ENCODE data around the gene NOL4L.

Gene NOL4L

GRCh38 chr20:32521780-32522525 is 63.2 kb downstream of the NOL4L start:
- peak; percentile 76 for DNase-seq

- DNase-seq = no peak
These were observed 64.3 kb downstream of the NOL4L start for GRCh38 chr20:32520927-32521203.

GRCh38 chr20:32519381-32519730 is 65.8 kb downstream of the NOL4L start:
- no peak for DNase-seq

GRCh38 chr20:32518593-32519380 is 66.3 kb downstream of the NOL4L start:
- no peak for DNase-seq

DNA sequence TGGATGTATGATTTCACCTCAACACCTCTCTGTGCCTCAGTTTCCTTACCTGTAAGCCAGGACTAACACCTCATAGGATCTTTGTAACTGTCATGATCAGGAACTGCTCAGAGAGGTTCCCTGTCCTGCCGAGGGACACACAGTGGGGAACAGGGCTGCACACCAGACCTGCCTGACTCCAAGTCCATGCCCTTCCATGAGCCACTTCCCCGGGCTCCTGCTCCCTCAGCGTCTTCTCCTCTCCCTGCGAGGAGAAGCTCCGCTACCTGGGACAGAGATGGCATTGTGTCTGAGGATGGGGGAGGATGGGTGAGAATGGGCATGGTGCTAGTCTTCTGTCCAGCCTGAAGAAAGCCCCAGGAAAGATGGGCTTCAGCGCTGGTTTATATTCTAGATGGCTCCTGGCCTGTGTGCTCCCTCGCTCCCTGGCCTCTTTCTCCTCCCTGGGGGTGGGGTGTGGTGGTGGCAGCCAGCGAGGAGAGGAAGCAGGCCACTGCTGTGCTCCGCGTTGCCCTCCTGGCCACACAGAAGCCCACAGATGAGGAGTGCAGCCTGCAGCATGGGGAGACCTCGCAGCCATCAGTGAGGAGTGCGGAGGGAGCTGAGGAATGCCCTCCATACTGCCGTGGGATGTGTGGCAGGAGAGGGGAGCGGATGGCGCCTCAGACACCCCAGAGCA is 67.1 kb downstream of the NOL4L start:
- no peak for DNase-seq

GRCh38 chr20:32517518-32517873 is 67.6 kb downstream of the NOL4L start:
- DNase-seq = no peak

- DNase-seq = no peak
These were observed 68.3 kb downstream of the NOL4L start for GRCh38 chr20:32516583-32517517.

- DNase-seq = no peak
These were observed 69.5 kb downstream of the NOL4L start for GRCh38 chr20:32515631-32516101.

GRCh38 chr20:32514760-32515159 is 70.4 kb downstream of the NOL4L start:
- DNase-seq = no peak

DNA sequence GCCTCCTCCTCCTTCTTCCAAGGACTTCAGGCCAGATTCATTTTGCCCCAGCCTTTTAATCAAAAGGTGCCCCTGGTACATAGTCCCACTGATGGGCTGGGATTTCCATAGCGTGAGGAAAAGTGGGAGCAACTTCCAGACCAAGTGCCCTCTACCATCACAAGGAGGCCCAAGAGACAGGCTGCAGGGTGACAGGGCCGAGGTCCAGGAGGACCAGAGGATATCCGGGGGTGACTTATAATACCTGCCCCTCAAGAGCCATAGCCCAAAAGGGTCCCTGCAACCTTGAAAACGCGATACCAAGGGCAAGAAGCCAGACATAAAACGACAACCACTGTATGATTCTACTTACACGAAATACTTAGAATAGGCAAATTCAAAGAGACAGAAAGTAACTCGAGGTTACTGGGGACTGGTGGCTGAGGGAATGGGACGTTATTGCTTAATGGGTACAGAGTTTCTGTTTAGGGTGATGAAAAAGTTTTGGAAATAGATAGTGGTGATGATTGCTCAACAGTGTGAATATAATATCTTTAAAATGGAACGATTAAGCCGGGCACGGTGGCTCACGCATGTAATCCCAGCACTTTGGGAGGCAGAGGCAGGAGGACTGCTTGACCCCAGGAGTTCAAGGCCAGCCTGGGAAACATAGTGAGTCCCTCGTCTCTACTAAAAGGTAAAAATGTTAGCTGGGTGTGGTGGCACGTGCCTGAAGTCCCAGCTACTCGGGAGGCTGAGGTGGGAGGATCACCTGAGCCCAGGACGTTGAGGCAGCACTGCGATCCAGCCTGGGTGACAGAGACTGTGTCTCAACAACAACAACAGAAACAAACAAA is 71.9 kb downstream of the NOL4L start:
- DNase-seq = no peak

DNA sequence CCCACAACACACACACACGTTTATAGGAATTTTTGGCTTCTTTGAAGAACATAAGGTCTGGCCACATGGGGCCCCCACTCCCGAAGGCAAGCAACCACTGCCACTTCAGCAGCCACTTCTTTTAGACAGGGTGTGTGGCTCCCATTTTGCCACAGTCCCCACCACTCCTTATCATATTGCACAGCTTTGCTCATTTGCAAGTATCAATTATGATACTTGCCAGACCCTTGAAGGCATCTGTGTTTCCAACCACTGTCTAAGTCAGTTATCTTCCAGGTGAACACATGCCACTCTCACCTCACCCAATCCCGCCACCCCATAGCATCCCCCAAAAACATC is 73.1 kb downstream of the NOL4L start:
- no peak for DNase-seq

DNA sequence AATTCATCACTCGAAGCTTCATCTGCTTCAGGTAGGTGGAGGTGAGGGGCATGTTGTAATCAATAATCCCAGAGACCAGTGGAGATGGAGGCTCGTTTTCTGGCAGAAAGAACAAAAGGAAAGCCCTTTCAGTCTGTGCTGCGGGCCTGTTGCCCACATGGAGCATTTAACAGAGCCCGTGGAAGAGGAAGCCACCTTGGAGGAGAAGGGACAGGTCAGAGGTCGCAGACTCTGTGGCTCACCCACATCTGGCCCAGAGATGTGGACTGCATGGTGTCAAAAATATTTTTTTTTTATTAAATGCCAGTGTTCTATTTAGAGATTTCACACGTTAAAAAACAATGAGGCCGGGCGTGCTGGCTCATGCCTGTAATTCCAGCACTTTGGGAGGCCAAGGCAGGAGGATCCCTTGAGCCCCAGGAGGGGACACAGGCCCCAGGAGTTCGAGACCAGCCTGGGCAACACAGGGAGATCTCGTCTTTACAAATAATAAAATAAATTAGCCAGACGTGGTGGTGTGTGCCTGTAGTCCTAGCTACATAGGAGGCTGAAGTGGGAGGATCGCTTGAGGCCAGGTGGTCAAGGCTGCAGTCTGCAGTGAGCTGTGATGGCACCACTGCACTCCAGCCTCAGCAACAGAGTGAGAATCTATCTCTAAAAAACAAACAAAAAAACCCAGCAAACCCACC is 73.6 kb downstream of the NOL4L start:
- no peak for DNase-seq

DNA sequence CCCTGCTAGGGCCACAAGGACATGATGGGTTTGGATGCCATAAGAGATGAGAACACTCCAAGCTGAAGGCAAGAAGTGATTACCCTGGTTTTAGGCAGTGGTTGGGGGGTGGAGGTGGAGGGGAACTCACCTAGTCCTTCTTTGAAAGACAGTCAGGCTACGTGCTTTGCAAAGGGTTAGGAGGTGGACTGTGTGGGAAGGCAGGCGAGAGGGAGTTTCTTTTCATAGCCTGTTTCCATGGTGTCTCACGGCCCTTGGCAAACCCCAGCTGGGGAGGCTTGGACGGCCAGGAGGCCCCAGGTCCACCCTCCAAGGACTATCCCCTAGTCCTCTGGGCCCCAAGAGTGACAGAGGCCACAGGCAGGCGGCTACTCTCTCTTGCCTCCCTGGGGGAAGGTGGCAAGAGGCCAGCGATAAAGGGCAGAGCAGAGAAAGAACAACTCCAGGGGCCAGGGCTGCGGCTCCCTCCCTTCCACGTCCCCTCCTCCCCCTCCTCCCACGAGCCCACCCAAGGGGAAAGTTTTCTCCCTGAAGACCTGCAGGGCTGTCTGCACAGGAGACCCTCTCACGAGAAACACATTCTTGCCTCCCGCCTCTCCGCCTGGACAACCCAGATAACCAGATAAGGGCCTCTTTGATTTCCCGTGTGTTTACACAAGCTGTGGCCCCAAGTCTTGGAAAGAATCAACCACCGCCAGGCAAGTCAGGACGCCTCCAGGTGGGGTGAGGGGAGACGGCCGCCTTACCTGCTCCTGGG is 74.4 kb downstream of the NOL4L start:
- no peak for DNase-seq

DNA sequence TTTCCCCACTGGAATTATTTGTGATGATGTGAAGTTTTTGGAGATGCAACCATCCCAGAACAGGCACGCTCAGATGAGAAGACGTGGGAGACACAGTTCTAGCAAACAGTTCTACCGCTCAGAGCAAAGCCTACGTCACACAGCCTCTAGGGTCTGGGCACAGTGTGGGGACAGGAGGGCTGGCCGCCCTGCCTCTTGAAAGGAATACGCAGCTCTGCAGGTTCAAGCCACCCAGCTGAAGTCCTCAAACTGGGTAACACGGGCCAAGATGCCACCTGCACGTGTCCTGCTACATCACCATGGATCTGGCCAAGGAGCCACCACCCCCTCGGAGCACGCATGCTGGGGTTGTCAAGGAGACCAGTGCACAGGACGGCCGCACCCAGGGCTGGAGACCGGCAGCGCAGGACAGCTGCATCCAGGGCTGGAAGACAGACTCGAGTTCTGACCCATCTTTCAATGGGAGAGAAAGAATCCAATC is 75.0 kb downstream of the NOL4L start:
- DNase-seq = no peak

DNA sequence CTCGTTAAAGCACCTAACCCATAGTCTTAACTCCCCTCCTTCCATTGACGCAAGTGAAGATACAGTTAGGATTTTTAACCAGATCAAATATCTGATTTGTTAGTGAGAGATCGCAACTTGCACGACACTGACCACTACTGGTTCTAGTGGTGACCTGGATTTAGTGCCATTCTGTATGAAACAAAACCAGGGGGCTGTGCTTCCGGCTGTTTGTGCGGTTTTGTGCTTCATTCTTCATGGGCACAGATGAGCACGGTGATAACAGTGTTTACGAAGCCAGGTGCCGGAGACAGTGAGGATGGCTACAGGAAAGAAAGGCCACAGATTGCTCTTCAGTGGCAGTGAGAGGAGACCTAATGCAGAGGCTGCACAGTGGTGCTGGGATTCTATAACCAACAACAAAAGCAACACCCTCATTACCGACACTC is 75.5 kb downstream of the NOL4L start:
- peak; percentile 65 for DNase-seq

DNA sequence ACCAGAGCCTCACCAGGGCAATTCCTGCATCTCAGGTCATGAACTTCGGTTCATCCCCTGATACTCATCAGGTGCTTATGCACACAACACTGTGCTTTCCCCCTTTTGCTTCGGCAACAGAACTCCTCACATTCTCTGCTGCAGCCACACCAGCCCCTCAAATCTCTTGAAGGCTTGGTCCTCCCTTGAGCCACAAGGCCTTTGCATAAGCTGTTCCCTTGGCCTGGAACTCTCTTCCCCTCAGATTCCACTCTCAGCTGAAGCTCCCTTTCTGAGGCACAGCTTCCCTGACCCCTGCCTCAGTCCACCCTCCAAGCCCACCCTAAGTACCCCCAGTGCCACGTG is 76.4 kb downstream of the NOL4L start:
- DNase-seq = no peak

GRCh38 chr20:32507998-32508774 is 76.9 kb downstream of the NOL4L start:
- DNase-seq = no peak

GRCh38 chr20:32506721-32507120 is 78.4 kb downstream of the NOL4L start:
- DNase-seq = no peak

DNA sequence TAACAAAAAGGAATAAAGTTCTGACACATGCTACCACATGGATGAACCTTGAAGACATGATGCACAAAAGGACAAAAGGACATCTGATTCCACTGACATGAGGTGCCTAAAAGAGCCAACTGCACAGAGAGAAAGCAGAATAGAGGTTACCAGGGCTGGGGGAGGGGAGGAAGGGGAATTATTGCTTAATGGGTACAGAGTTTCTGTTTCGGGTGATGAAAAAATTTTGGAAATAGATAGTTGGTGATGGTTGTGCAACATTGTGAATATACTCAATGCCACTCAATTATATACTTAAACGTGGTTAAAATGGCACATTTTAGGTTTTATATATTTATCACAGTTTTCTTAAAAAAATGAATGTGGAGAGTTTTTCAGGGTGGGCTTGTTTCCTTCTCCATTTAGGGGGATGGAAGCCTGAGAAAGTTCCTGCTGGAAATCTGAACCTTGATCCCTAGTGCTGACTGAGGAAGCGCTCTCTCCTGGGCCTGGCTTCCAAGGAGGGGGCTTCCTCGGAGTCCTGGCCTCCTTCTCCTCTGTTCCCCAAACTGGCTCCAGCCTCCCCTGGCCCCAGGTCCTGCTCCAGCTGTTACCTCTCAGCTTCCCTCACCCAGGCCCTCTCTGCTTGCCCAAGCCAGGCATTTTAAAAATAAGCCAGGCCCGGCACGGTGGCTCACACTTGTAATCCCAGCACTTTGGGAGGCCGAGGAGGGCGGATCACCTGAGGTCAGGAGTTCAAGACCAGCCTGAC is 79.2 kb downstream of the NOL4L start:
- no peak for DNase-seq
